HG02884 (cell line): Measurements from ENCODE around the gene P4HA3.

ENCODE experiments used
- ATAC-seq: cut with Tn5 transposase; IDR thresholded peaks from one replicate; pipeline ENCODE4 v1.9.1; 2021; ENCODE audit warnings: mild to moderate bottlenecking, moderate library complexity; ENCODE audit not compliant: unreplicated experiment

The P4HA3 gene

GRCh38 chr11:74268456-74268855, 43.0 kb downstream of the P4HA3 start:
- ATAC-seq, result no peak

- no peak for ATAC-seq
Observed at GRCh38 chr11:74267014-74267413, 44.4 kb downstream of the P4HA3 start.

- ATAC-seq, result no peak
Observed at GRCh38 chr11:74265256-74265655, 46.2 kb downstream of the P4HA3 start.

- no peak for ATAC-seq
Observed at GRCh38 chr11:74262725-74263124, 48.7 kb downstream of the P4HA3 start.

- no peak for ATAC-seq
Observed at GRCh38 chr11:74257959-74258553, 53.4 kb downstream of the P4HA3 start.

- no peak for ATAC-seq
Observed at GRCh38 chr11:74256378-74257133, 54.9 kb downstream of the P4HA3 start.

- no peak for ATAC-seq
Observed at GRCh38 chr11:74255741-74256375, 55.6 kb downstream of the P4HA3 start.

- no peak for ATAC-seq
Observed at GRCh38 chr11:74253361-74253760, 58.1 kb downstream of the P4HA3 start.

- no peak for ATAC-seq
Observed at GRCh38 chr11:74249496-74249895, 61.9 kb downstream of the P4HA3 start.

- ATAC-seq, result no peak
Observed at GRCh38 chr11:74248469-74248868, 63.0 kb downstream of the P4HA3 start.

GRCh38 chr11:74238243-74238642, 73.2 kb downstream of the P4HA3 start:
- no peak for ATAC-seq

GRCh38 chr11:74237541-74237940, 73.9 kb downstream of the P4HA3 start:
- no peak for ATAC-seq

GRCh38 chr11:74235121-74235520, 76.3 kb downstream of the P4HA3 start:
- ATAC-seq, result no peak

GRCh38 chr11:74233683-74234082, 77.8 kb downstream of the P4HA3 start:
- ATAC-seq, result no peak

GRCh38 chr11:74232311-74232950, 79.0 kb downstream of the P4HA3 start:
- no peak for ATAC-seq

GRCh38 chr11:74226907-74227306, 84.5 kb downstream of the P4HA3 start:
- no peak for ATAC-seq

GRCh38 chr11:74225565-74225964, 85.9 kb downstream of the P4HA3 start:
- ATAC-seq, result no peak

- no peak for ATAC-seq
Observed at GRCh38 chr11:74221816-74222215, 89.6 kb downstream of the P4HA3 start.

- no peak for ATAC-seq
Observed at GRCh38 chr11:74220376-74220775, 91.1 kb downstream of the P4HA3 start.
